GM12891 (cell line): ENCODE results near the gene DCLK1.

Experiments
- PAX5 ChIP-seq: IDR thresholded peaks from 2 replicates; pipeline ENCODE4 v1.6.1; 2011; ENCODE audit warnings: low read length, moderate library complexity, mild to moderate bottlenecking; ENCODE audit not compliant: insufficient read depth, severe bottlenecking
- POLR2A ChIP-seq: IDR thresholded peaks from 2 replicates; pipeline ENCODE4 v1.6.1; 2011; ENCODE audit warnings: low read depth, low read length, control low read depth
- POLR2AphosphoS5 ChIP-seq: IDR thresholded peaks from 2 replicates; pipeline ENCODE4 v1.6.1; 2011; ENCODE audit warnings: low read depth, low read length, control low read depth

GRCh38 chr13:36076211-36076610, 55.0 kb downstream of the DCLK1 start:
- TF ChIP-seq POLR2AphosphoS5 (no peak), POLR2A (no peak), PAX5 (no peak)
